ENCODE measurements around the gene ATP9B.

- TF ChIP-seq CTCF (IDR thresholded peaks at IDR 0.05; ENCODE audit: low read depth, low read length, missing input control), result no peak
- TF ChIP-seq JUND (IDR thresholded peaks at IDR 0.05), result no peak
- no peak for TF ChIP-seq YY1 (IDR thresholded peaks at IDR 0.05)
- no peak for TF ChIP-seq MAX (IDR thresholded peaks at IDR 0.05)
- TF ChIP-seq REST (IDR thresholded peaks at IDR 0.05), result no peak
- no peak for TF ChIP-seq ZBTB33 (IDR thresholded peaks at IDR 0.05)
- no peak for TF ChIP-seq RAD21 (IDR thresholded peaks at IDR 0.05)
- TF ChIP-seq ATF3 (IDR thresholded peaks at IDR 0.05), result no peak
- no peak for TF ChIP-seq TAF1 (conservative IDR thresholded peaks at IDR 0.05)
- TF ChIP-seq RXRA (IDR thresholded peaks at IDR 0.05), result no peak
- TF ChIP-seq GABPA (IDR thresholded peaks at IDR 0.05 in 1 of 2, conservative IDR thresholded peaks at IDR 0.05 in 1 of 2), result no peak
- no peak for TF ChIP-seq HNF4G (IDR thresholded peaks at IDR 0.05)
These were observed 190.8 kb downstream of the ATP9B start for GRCh38 chr18:79260023-79260422.

All from liver (tissue), 3 donors.